ENCODE results near the gene HOXB3. TPM values are rescaled to one million over a fixed set of nuclear protein-coding genes. Genes with fewer than 3 reads are reported as not detected.

HOXB3 gene
- total RNA-seq, 1 donor from 2014 or later, result 93.7 TPM

GRCh38 chr17:48605991-48606891 lies 16.2 kb upstream of the HOXB3 start:
- Mint-ChIP-seq H3K27ac (no peak overlapping the region), H3K36me3 (peaks cover 18% of the 10 kb centered on the region), H3K4me1 (ENCODE audit: unreplicated experiment) (peaks cover 11% of the 10 kb centered on the region), H3K4me3 (peak overlapping the region; percentile 21), H3K9me3 (no peaks in the 10 kb centered on the region), H3K27me3 (peaks cover 93% of the 10 kb centered on the region)
- TF ChIP-seq CTCF (conservative IDR thresholded peaks at IDR 0.05), result no peak
- DNase-seq (ENCODE audit: extremely low spot score, unreplicated experiment), result no peak

- TF ChIP-seq CTCF (conservative IDR thresholded peaks at IDR 0.05), result no peak
- no peak for DNase-seq (ENCODE audit: extremely low spot score, unreplicated experiment)
- H3K4me1 Mint-ChIP-seq (ENCODE audit: unreplicated experiment), result peaks cover 9% of the 10 kb centered on the region
- H3K4me3 Mint-ChIP-seq, result no peak overlapping the region
- H3K9me3 Mint-ChIP-seq, result no peaks in the 10 kb centered on the region
- H3K27ac Mint-ChIP-seq, result no peak overlapping the region
- peaks cover 21% of the 10 kb centered on the region for H3K36me3 Mint-ChIP-seq
- peaks cover 94% of the 10 kb centered on the region for H3K27me3 Mint-ChIP-seq
Observed at GRCh38 chr17:48605409-48605919, 15.4 kb upstream of the HOXB3 start.

- Mint-ChIP-seq H3K4me3 (peak within 1 kb of the TSS; percentile 84), H3K9me3 (no peaks in the 10 kb centered on the region), H3K27me3 (peaks cover 99% of the 10 kb centered on the region), H3K4me1 (ENCODE audit: unreplicated experiment) (peaks cover 15% of the 10 kb centered on the region), H3K27ac (peak within 1 kb of the TSS; percentile 66), H3K36me3 (peaks cover 22% of the 10 kb centered on the region)
- no peak for TF ChIP-seq CTCF (conservative IDR thresholded peaks at IDR 0.05)
- DNase-seq (ENCODE audit: extremely low spot score, unreplicated experiment), result no peak
Observed at GRCh38 chr17:48604770-48605329, 14.8 kb upstream of the HOXB3 start, which contains the start of gene HOXB6. Gene HOXB6 (minus strand): TSS chr17:48604986. CDS start chr17:48598150, 6,836 bp downstream.

DNA sequence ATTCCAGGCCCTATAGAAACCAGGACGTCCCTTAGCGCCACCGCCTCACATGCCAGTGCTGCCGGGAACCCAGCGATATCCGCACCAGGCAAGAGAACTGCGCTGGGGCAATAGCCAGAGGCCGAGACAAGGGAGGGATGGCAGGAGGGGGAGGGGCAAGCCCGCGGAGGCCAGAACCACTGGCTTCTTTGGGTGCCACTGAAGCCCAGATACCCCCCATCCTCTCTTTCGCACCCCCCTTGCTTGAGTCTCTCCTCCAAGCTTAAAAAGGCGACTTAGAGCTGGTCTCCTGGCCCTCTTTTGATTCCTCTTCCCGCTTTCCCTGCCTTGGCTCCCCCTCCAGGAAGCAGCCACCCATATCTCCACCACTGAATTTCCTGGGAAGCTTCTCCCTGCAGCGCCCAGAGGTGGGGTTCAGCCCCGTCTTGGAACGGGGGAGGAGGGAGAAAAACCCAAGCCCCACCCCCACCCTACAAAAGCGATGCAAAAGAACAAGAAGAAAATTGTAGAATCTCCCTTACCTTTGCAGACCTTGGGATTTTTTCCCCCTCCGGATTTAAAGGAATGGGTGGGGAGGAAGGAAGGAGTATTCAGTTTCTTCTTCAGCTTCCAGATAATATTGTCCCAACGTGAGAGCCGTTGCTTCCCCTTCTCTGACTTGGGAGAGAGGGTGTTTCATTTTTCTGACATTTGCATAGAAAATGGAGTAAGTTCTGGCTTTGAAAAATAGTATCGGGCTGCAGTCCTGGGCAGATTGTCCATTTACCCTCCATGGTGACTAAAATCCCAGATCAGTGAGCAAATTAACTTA lies 14.1 kb upstream of the HOXB3 start:
- Mint-ChIP-seq H3K4me1 (ENCODE audit: unreplicated experiment) (peaks cover 14% of the 10 kb centered on the region), H3K27ac (peak overlapping the region; percentile 66), H3K36me3 (peaks cover 26% of the 10 kb centered on the region), H3K4me3 (peak overlapping the region; percentile 84), H3K27me3 (peaks cover 99% of the 10 kb centered on the region), H3K9me3 (no peaks in the 10 kb centered on the region)
- no peak for DNase-seq (ENCODE audit: extremely low spot score, unreplicated experiment)
- no peak for TF ChIP-seq CTCF (conservative IDR thresholded peaks at IDR 0.05)

Measured in type B pancreatic cell (in vitro differentiated cells).